ENCODE data around the gene TRMT10C. TPM values are rescaled to one million over a fixed set of nuclear protein-coding genes. Genes with fewer than 3 reads are reported as not detected.

Gene TRMT10C
- total and polyA plus RNA-seq, 2 experiments from 2014 or later, result 37.9 to 42.0 TPM

DNA sequence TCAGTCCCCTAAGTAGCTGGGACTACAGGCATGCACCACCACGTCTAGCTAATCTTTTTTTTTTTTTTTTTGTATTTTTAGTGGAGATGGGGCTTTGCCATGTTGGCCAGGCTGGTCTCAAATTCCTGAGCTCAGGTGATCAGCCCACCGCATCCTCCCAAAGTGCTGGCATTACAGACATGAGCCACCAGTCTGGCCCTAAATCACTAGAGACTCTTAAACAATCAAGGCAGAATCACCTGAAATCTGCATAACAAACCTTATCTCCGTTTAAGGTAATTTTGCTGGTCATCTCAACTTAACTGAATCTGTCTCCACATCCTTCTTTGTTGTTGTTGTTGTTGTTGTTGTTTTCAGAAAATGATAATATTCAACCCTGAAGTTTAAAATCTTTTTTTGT, 5.6 kb upstream of the TRMT10C start:
- Histone ChIP-seq H3K36me3 (replicated peaks; ENCODE audit: insufficient read depth, low read depth) (no peaks in the 10 kb centered on the region), H3K9me2 (replicated peaks; ENCODE audit: insufficient read depth) (no peaks in the 10 kb centered on the region), H2AFZ (no peak overlapping the region), H3K4me1 (ENCODE audit: insufficient read depth) (no peaks in the 10 kb centered on the region), H3K27me3 (peaks cover 7% of the 10 kb centered on the region), H4K20me1 (ENCODE audit: insufficient read depth, poor library complexity, severe bottlenecking) (no peaks in the 10 kb centered on the region), H3K4me3 (no peak overlapping the region), H3K27ac (no peak overlapping the region), H3K9me3 (ENCODE audit: low read depth) (no peaks in the 10 kb centered on the region), H3K79me2 (no peaks in the 10 kb centered on the region), H3K4me2 (no peak overlapping the region)
- TF ChIP-seq, protein P1, sequence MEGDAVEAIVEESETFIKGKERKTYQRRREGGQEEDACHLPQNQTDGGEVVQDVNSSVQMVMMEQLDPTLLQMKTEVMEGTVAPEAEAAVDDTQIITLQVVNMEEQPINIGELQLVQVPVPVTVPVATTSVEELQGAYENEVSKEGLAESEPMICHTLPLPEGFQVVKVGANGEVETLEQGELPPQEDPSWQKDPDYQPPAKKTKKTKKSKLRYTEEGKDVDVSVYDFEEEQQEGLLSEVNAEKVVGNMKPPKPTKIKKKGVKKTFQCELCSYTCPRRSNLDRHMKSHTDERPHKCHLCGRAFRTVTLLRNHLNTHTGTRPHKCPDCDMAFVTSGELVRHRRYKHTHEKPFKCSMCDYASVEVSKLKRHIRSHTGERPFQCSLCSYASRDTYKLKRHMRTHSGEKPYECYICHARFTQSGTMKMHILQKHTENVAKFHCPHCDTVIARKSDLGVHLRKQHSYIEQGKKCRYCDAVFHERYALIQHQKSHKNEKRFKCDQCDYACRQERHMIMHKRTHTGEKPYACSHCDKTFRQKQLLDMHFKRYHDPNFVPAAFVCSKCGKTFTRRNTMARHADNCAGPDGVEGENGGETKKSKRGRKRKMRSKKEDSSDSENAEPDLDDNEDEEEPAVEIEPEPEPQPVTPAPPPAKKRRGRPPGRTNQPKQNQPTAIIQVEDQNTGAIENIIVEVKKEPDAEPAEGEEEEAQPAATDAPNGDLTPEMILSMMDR (IDR thresholded peaks at IDR 0.05; ENCODE audit: poor library complexity), result no peak
- TF ChIP-seq EZH2phosphoT487 (IDR thresholded peaks at IDR 0.05; ENCODE audit: low read depth, severe bottlenecking, unreplicated experiment) (no peak), EZH2 (IDR thresholded peaks at IDR 0.05; ENCODE audit: borderline replicate concordance) (no peak)
- DNase-seq (ENCODE audit: low spot score), result no peak
- WGBS (ENCODE audit: low lambda C conversion rate, missing lambda C conversion rate), result 32% methylated on average over 3 of the region's 3 CpGs

DNA sequence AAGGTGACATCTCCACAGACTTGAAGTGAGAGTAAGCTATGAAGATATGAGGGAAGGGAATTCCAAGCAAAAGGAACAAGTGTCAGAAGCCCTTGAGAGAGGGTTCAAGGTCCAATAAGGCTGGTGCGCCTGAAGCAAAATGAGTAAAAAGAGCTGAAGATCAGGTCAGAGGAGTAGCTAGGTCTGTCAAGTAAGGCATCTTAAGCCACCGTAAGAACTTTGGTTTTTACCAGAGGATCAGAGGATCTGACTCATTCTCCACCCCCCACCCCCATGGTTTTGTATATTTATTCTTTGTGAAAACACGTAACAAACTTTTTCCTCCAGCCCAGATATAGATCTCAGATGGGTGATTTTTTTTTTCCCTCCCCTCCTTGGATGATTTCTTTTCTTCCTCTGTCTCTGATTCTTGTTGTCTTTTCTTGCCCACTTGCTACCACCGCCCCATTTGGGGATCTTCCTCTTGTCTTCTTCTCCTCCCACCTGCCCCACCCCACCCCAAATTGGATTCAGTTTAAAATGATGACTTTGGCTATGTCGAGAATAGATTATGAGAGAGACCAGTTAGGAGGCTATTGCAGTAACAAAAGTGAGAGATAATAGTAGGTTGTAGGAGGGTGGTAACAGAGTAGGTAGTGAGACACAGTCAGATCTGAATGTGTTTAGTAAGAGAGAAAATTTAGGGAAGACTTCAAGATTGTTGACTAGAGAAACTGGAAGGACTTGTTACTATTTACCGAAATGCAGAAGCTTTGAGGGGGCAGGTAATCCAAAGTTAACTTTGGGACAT, 6.1 kb downstream of the TRMT10C start:
- Histone ChIP-seq H2AFZ (no peak overlapping the region), H3K9me2 (replicated peaks; ENCODE audit: insufficient read depth) (no peaks in the 10 kb centered on the region), H3K9me3 (ENCODE audit: low read depth) (no peaks in the 10 kb centered on the region), H3K79me2 (peaks cover 38% of the 10 kb centered on the region), H3K27me3 (no peaks in the 10 kb centered on the region), H3K4me2 (no peak overlapping the region), H3K27ac (no peak overlapping the region), H4K20me1 (ENCODE audit: insufficient read depth, poor library complexity, severe bottlenecking) (peaks cover 5% of the 10 kb centered on the region), H3K36me3 (replicated peaks; ENCODE audit: insufficient read depth, low read depth) (no peaks in the 10 kb centered on the region), H3K4me3 (no peak overlapping the region), H3K4me1 (ENCODE audit: insufficient read depth) (no peaks in the 10 kb centered on the region)
- no peak for DNase-seq (ENCODE audit: low spot score)
- WGBS (ENCODE audit: low lambda C conversion rate, missing lambda C conversion rate), result 85% methylated on average over 6 of the region's 6 CpGs
- TF ChIP-seq EZH2 (IDR thresholded peaks at IDR 0.05; ENCODE audit: borderline replicate concordance) (no peak), EZH2phosphoT487 (IDR thresholded peaks at IDR 0.05; ENCODE audit: low read depth, severe bottlenecking, unreplicated experiment) (no peak)
- TF ChIP-seq, protein P1 (IDR thresholded peaks at IDR 0.05; ENCODE audit: poor library complexity), result no peak

DNA sequence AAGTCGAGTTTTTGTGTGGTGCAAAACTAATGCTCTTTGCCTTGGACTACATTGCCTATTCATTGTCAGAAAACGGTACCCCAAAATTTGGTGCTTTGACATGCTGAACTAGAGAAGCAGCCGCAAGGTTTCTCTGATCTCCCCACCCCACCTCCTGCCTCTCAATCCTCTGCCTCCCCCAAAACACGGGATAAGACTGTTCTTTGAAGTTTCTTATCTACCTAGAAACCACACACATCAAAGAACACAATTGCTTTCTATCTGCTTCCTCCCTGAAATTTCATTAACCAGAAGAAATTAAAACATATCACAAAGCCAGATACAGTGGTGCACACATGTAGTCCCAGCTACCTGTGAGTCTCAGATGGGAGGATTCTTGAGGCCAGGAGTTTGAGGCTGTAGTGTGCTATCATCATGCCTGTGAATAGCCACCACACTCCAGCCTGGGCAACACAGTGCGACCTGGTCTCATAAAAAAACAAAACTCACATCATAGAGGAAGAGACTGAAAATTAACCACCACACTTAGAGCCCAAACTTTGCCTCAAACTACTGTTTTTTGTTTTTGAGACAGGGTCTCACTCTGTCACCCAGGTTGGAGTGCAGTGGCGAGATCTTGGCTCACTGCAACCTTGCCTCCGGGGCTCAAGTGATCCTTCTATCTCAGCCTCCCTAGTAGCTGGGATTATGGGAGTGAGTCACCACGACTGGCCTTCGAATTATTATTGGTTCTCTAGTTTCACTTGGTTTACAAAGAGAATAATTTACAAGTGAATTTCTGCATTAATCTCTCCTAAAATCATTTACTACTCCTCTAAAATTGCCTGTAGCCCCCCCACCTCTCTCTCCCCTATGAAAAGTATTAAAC, 9.6 kb downstream of the TRMT10C start:
- Histone ChIP-seq H3K79me2 (peaks cover 26% of the 10 kb centered on the region), H3K27me3 (no peaks in the 10 kb centered on the region), H3K9me3 (ENCODE audit: low read depth) (no peaks in the 10 kb centered on the region), H3K36me3 (replicated peaks; ENCODE audit: insufficient read depth, low read depth) (no peaks in the 10 kb centered on the region), H4K20me1 (ENCODE audit: insufficient read depth, poor library complexity, severe bottlenecking) (peaks cover 6% of the 10 kb centered on the region), H3K4me2 (no peak overlapping the region), H3K27ac (no peak overlapping the region), H3K4me3 (no peak overlapping the region), H3K4me1 (ENCODE audit: insufficient read depth) (peaks cover 7% of the 10 kb centered on the region), H2AFZ (no peak overlapping the region), H3K9me2 (replicated peaks; ENCODE audit: insufficient read depth) (no peaks in the 10 kb centered on the region)
- WGBS (ENCODE audit: low lambda C conversion rate, missing lambda C conversion rate), result 57% methylated on average over 9 of the region's 9 CpGs
- no peak for TF ChIP-seq EZH2phosphoT487 (IDR thresholded peaks at IDR 0.05; ENCODE audit: low read depth, severe bottlenecking, unreplicated experiment)
- TF ChIP-seq EZH2 (IDR thresholded peaks at IDR 0.05; ENCODE audit: borderline replicate concordance), result no peak
- TF ChIP-seq, protein P1 (IDR thresholded peaks at IDR 0.05; ENCODE audit: poor library complexity), result no peak
- DNase-seq (ENCODE audit: low spot score), result no peak

Data from hepatocyte (in vitro differentiated cells).